Activated CD4-positive, alpha-beta memory T cell treated with anti-CD3 and anti-CD28 coated beads for 36 hours (primary cell): ENCODE data around the gene MYO3B. TPM values are rescaled to one million over a fixed set of nuclear protein-coding genes. Genes with fewer than 3 reads are reported as not detected.

Experiments
- CTCF ChIA-PET: fragments of 350-600 bp; sonication (Branson Sonifier 250); formaldehyde crosslinking; loops from one replicate; lab custom pipeline; 2021; ENCODE audit warnings: antibody characterized with exemption, inconsistent platforms; lab: Charles Lee
- POLR2A ChIA-PET: fragments of 350-600 bp; sonication (Branson Sonifier 250); formaldehyde crosslinking; loops from one replicate; lab custom pipeline; 2021; ENCODE audit warnings: antibody characterized with exemption; lab: Charles Lee
- DNase-seq: peaks from one replicate; pipeline ENCODE4 v3.0.0-alpha.2; 2020
- H3K27ac Mint-ChIP-seq: one replicate; pipeline ENCODE4 v1.8.0; 2021; ENCODE audit warnings: mixed read lengths
- H3K27me3 Mint-ChIP-seq: one replicate; pipeline ENCODE4 v1.8.0; 2021; ENCODE audit warnings: mixed read lengths
- H3K36me3 Mint-ChIP-seq: one replicate; pipeline ENCODE4 v1.8.0; 2021; ENCODE audit warnings: mixed read lengths
- H3K4me1 Mint-ChIP-seq: one replicate; pipeline ENCODE4 v1.8.0; 2021; ENCODE audit warnings: low read depth, mixed read lengths
- H3K4me3 Mint-ChIP-seq: one replicate; pipeline ENCODE4 v1.8.0; 2021; ENCODE audit warnings: mild to moderate bottlenecking, mixed read lengths
- H3K9me3 Mint-ChIP-seq: one replicate; pipeline ENCODE4 v1.8.0; 2021; ENCODE audit warnings: mixed read lengths
- intact Hi-C: fragments of 100-400 bp; cut with micrococcal nuclease; formaldehyde crosslinking; loops from one replicate; pipeline ENCODE4 v1.15.1; 2023
- total RNA-seq, 2 experiments: library from RNA; stranded (reverse); gene quantifications; one replicate each; pipeline ENCODE4 v1.2.3, GENCODE V29; 2021

Gene MYO3B
- total RNA-seq, 2 experiments from 2014 or later: 0.48 TPM

GRCh38 chr2:170217778-170218251 lies 39.9 kb downstream of the MYO3B start:
- Mint-ChIP-seq H3K4me3 (no peak overlapping the region), H3K27me3 (peaks cover 1% of the 10 kb centered on the region), H3K27ac (no peak overlapping the region), H3K9me3 (no peaks in the 10 kb centered on the region), H3K36me3 (no peaks in the 10 kb centered on the region), H3K4me1 (no peaks in the 10 kb centered on the region)
- ChIA-PET POLR2A (no interaction called here), CTCF (no interaction called here)
- DNase-seq: no peak
- intact Hi-C loops: no loop called here

GRCh38 chr2:170218456-170218855 lies 40.5 kb downstream of the MYO3B start:
- no peak for DNase-seq
- peaks cover 1% of the 10 kb centered on the region for H3K27me3 Mint-ChIP-seq
- no peaks in the 10 kb centered on the region for H3K4me1 Mint-ChIP-seq
- CTCF ChIA-PET: no interaction called here
- no peak overlapping the region for H3K27ac Mint-ChIP-seq
- H3K9me3 Mint-ChIP-seq: no peaks in the 10 kb centered on the region
- POLR2A ChIA-PET: no interaction called here
- no peak overlapping the region for H3K4me3 Mint-ChIP-seq
- H3K36me3 Mint-ChIP-seq: no peaks in the 10 kb centered on the region
- intact Hi-C loops: no loop called here

- CTCF ChIA-PET: no interaction called here
- POLR2A ChIA-PET: no interaction called here
- Mint-ChIP-seq H3K36me3 (no peaks in the 10 kb centered on the region), H3K4me1 (no peaks in the 10 kb centered on the region), H3K27ac (no peak overlapping the region), H3K27me3 (peaks cover 1% of the 10 kb centered on the region), H3K4me3 (no peak overlapping the region), H3K9me3 (no peaks in the 10 kb centered on the region)
- no peak for DNase-seq
- intact Hi-C loops: no loop called here
Observed at GRCh38 chr2:170218931-170219330, 41.0 kb downstream of the MYO3B start.

- CTCF ChIA-PET: no interaction called here
- POLR2A ChIA-PET: no interaction called here
- intact Hi-C loops: no loop called here
- no peak for DNase-seq
- no peaks in the 10 kb centered on the region for H3K9me3 Mint-ChIP-seq
- no peaks in the 10 kb centered on the region for H3K4me1 Mint-ChIP-seq
- H3K27ac Mint-ChIP-seq: no peak overlapping the region
- H3K4me3 Mint-ChIP-seq: no peak overlapping the region
- H3K27me3 Mint-ChIP-seq: no peaks in the 10 kb centered on the region
- no peaks in the 10 kb centered on the region for H3K36me3 Mint-ChIP-seq
Observed at GRCh38 chr2:170221317-170222288, 43.7 kb downstream of the MYO3B start.

GRCh38 chr2:170222298-170222697 lies 44.4 kb downstream of the MYO3B start:
- H3K27me3 Mint-ChIP-seq: no peaks in the 10 kb centered on the region
- ChIA-PET CTCF (no interaction called here), POLR2A (no interaction called here)
- DNase-seq: no peak
- no peak overlapping the region for H3K27ac Mint-ChIP-seq
- H3K9me3 Mint-ChIP-seq: no peaks in the 10 kb centered on the region
- intact Hi-C loops: no loop called here
- H3K4me3 Mint-ChIP-seq: no peak overlapping the region
- H3K36me3 Mint-ChIP-seq: no peaks in the 10 kb centered on the region
- no peaks in the 10 kb centered on the region for H3K4me1 Mint-ChIP-seq

- ChIA-PET CTCF (no interaction called here), POLR2A (no interaction called here)
- no peaks in the 10 kb centered on the region for H3K9me3 Mint-ChIP-seq
- intact Hi-C loops: no loop called here
- no peaks in the 10 kb centered on the region for H3K36me3 Mint-ChIP-seq
- H3K4me1 Mint-ChIP-seq: no peaks in the 10 kb centered on the region
- H3K4me3 Mint-ChIP-seq: no peak overlapping the region
- no peaks in the 10 kb centered on the region for H3K27me3 Mint-ChIP-seq
- DNase-seq: no peak
- no peak overlapping the region for H3K27ac Mint-ChIP-seq
Observed at GRCh38 chr2:170222842-170223241, 44.9 kb downstream of the MYO3B start.

GRCh38 chr2:170224692-170225294 lies 46.8 kb downstream of the MYO3B start:
- no peaks in the 10 kb centered on the region for H3K4me1 Mint-ChIP-seq
- intact Hi-C loops: no loop called here
- no peaks in the 10 kb centered on the region for H3K9me3 Mint-ChIP-seq
- no peak for DNase-seq
- no peaks in the 10 kb centered on the region for H3K36me3 Mint-ChIP-seq
- H3K27me3 Mint-ChIP-seq: no peaks in the 10 kb centered on the region
- ChIA-PET CTCF (interaction anchor here (0.8 kb wide), 1 partner anchor 11 kb away, joined by 3 read pairs; no protein-coding TSS in a partner anchor), POLR2A (no interaction called here)
- H3K4me3 Mint-ChIP-seq: no peak overlapping the region
- H3K27ac Mint-ChIP-seq: no peak overlapping the region

- CTCF ChIA-PET: no interaction called here
- no peaks in the 10 kb centered on the region for H3K36me3 Mint-ChIP-seq
- DNase-seq: no peak
- H3K4me1 Mint-ChIP-seq: no peaks in the 10 kb centered on the region
- no peak overlapping the region for H3K4me3 Mint-ChIP-seq
- H3K27ac Mint-ChIP-seq: no peak overlapping the region
- H3K27me3 Mint-ChIP-seq: no peaks in the 10 kb centered on the region
- H3K9me3 Mint-ChIP-seq: no peaks in the 10 kb centered on the region
- POLR2A ChIA-PET: no interaction called here
- intact Hi-C loops: no loop called here
Observed at GRCh38 chr2:170226216-170226615, 48.3 kb downstream of the MYO3B start.

GRCh38 chr2:170227507-170227947 lies 49.6 kb downstream of the MYO3B start:
- intact Hi-C loops: no loop called here
- no peak for DNase-seq
- Mint-ChIP-seq H3K9me3 (no peaks in the 10 kb centered on the region), H3K4me1 (no peaks in the 10 kb centered on the region), H3K4me3 (no peak overlapping the region), H3K36me3 (no peaks in the 10 kb centered on the region), H3K27ac (no peak overlapping the region), H3K27me3 (no peaks in the 10 kb centered on the region)
- POLR2A ChIA-PET: no interaction called here
- CTCF ChIA-PET: no interaction called here

- no peak for DNase-seq
- Mint-ChIP-seq H3K27me3 (no peaks in the 10 kb centered on the region), H3K4me1 (no peaks in the 10 kb centered on the region), H3K4me3 (no peak overlapping the region), H3K36me3 (no peaks in the 10 kb centered on the region), H3K9me3 (no peaks in the 10 kb centered on the region), H3K27ac (no peak overlapping the region)
- ChIA-PET CTCF (no interaction called here), POLR2A (no interaction called here)
- intact Hi-C loops: no loop called here
Observed at GRCh38 chr2:170227951-170228350, 50.0 kb downstream of the MYO3B start.

GRCh38 chr2:170228429-170228828 lies 50.5 kb downstream of the MYO3B start:
- Mint-ChIP-seq H3K27me3 (peaks cover under 1% of the 10 kb centered on the region), H3K4me1 (no peaks in the 10 kb centered on the region), H3K9me3 (no peaks in the 10 kb centered on the region), H3K36me3 (no peaks in the 10 kb centered on the region), H3K27ac (no peak overlapping the region), H3K4me3 (no peak overlapping the region)
- intact Hi-C loops: no loop called here
- no peak for DNase-seq
- POLR2A ChIA-PET: interaction anchor here (0.7 kb wide), 1 partner anchor 177 kb away, joined by 3 read pairs; no protein-coding TSS in a partner anchor
- CTCF ChIA-PET: no interaction called here

- Mint-ChIP-seq H3K4me3 (no peak overlapping the region), H3K4me1 (no peaks in the 10 kb centered on the region), H3K27ac (no peak overlapping the region), H3K36me3 (no peaks in the 10 kb centered on the region), H3K27me3 (peaks cover 2% of the 10 kb centered on the region), H3K9me3 (no peaks in the 10 kb centered on the region)
- ChIA-PET POLR2A (no interaction called here), CTCF (no interaction called here)
- no peak for DNase-seq
- intact Hi-C loops: no loop called here
Observed at GRCh38 chr2:170229125-170229524, 51.2 kb downstream of the MYO3B start.
